NCI-H2227 (cell line): Measurements from ENCODE around the gene ZFPM1.

ENCODE experiments used
- DNase-seq: peaks from one replicate; lab custom pipeline; 2025; ENCODE audit not compliant: unreplicated experiment; lab: John Stamatoyannopoulos, UW

Gene ZFPM1

DNA sequence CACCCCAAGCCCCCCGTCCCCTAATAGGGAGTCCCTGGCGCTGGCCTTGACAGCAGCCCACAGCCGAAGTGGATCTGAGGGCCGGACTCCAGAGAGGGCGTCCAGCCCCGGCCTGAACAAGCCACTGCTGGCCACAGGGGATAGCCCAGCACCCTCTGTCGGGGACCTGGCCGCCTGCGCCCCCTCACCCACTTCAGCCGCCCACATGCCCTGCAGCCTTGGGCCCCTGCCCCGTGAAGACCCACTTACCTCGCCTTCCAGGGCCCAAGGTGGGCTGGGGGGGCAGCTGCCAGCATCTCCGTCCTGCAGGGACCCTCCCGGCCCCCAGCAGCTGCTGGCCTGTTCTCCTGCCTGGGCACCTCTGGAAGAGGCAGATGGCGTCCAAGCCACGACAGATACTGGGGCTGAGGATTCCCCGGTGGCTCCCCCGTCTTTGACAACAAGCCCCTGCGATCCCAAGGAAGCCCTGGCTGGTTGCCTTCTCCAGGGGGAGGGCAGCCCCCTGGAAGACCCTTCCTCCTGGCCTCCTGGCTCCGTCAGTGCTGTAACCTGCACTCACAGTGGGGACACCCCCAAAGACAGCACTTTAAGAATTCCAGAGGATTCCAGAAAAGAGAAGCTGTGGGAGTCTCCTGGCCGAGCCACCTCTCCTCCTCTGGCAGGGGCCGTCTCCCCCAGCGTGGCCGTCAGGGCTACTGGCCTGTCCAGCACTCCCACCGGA lies 19.3 kb upstream of the ZFPM1 start:
- no peak for DNase-seq

DNA sequence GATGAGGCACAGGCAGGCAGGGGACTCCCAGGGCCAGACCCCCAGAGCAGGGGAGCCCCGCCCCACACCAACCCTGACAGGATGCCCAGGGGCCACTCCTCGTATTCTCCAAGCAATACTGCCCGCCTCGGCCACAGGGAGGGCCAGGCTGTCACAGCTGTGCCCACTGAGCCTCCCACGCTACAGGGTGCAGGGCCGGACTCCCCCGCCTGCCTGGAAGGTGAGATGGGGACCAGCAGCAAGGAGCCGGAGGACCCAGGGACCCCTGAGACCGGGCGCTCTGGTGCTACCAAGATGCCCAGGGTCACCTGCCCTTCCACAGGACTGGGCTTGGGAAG lies 18.8 kb upstream of the ZFPM1 start:
- DNase-seq, result no peak

DNA sequence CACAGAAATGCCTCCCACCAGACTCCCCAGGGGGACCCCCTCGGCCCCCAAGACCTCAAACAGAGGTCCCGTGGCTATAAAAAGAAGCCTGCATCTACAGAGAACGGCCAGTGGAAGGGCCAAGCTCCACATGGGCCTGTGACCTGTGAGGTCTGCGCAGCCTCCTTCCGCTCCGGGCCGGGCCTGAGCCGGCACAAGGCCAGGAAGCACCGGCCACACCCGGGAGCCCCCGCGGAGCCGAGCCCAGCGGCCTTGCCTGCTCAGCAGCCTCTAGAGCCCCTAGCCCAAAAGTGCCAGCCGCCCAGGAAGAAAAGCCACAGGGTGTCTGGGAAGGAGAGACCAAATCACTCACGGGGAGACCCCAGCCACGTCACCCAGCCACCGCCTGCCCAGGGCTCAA lies 18.3 kb upstream of the ZFPM1 start:
- no peak for DNase-seq

DNA sequence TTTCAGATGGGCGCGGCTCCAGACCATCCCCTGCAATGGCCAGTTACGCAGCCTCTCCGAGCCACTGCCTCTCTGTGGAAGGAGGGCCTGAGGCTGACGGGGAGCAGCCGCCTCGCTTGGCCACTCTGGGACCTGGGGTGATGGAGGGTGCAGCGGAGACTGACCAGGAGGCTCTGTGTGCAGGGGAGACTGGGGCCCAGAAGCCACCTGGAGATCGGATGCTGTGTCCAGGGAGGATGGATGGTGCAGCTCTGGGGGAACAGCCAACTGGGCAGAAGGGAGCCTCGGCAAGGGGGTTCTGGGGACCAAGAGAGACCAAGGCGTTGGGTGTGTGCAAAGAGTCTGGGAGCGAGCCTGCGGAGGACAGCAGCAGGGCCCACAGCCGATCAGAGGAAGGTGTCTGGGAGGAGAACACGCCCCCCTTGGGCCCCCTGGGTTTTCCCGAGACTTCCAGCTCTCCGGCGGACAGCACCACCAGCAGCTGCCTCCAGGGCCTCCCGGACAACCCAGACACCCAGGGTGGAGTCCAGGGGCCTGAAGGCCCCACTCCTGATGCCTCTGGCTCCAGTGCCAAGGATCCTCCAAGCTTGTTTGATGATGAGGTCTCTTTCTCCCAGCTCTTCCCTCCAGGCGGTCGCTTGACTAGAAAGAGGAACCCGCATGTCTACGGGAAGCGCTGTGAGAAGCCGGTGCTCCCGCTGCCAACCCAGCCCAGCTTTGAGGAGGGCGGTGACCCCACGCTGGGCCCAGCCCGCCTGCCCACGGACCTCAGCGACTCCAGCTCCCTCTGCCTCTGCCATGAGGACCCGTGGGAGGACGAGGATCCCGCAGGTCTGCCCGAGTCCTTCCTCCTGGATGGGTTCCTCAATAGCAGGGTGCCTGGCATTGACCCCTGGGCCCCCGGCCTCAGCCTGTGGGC lies 17.4 kb upstream of the ZFPM1 start:
- no peak for DNase-seq

DNA sequence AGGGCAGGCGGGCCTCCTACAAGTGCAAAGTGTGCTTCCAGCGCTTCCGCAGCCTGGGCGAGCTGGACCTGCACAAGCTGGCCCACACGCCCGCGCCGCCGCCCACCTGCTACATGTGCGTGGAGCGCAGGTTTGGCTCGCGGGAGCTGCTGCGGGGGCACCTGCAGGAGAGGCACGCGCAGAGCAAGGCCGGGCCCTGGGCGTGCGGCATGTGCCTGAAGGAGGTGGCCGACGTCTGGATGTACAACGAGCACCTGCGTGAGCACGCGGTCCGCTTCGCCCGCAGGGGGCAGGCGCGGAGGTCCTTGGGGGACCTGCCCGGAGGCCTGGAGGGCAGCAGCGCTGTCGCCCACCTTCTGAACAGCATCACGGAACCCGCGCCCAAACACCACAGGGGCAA lies 16.3 kb upstream of the ZFPM1 start:
- no peak for DNase-seq

DNA sequence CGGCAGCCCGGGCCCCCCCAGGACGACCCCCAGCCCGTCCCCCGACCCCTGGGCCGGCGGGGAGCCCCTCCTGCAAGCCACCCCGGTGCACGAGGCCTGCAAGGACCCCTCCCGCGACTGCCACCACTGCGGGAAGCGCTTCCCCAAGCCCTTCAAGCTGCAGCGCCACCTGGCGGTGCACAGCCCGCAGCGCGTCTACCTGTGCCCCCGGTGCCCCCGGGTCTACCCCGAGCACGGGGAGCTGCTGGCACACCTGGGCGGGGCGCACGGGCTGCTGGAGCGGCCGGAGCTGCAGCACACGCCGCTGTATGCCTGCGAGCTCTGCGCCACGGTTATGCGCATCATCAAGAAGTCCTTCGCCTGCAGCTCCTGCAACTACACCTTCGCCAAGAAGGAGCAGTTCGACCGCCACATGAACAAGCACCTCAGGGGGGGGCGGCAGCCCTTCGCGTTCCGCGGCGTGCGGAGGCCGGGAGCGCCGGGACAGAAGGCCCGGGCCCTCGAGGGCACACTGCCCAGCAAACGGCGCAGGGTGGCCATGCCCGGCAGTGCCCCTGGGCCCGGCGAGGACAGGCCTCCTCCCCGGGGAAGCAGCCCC lies 15.6 kb upstream of the ZFPM1 start:
- DNase-seq, result no peak

DNA sequence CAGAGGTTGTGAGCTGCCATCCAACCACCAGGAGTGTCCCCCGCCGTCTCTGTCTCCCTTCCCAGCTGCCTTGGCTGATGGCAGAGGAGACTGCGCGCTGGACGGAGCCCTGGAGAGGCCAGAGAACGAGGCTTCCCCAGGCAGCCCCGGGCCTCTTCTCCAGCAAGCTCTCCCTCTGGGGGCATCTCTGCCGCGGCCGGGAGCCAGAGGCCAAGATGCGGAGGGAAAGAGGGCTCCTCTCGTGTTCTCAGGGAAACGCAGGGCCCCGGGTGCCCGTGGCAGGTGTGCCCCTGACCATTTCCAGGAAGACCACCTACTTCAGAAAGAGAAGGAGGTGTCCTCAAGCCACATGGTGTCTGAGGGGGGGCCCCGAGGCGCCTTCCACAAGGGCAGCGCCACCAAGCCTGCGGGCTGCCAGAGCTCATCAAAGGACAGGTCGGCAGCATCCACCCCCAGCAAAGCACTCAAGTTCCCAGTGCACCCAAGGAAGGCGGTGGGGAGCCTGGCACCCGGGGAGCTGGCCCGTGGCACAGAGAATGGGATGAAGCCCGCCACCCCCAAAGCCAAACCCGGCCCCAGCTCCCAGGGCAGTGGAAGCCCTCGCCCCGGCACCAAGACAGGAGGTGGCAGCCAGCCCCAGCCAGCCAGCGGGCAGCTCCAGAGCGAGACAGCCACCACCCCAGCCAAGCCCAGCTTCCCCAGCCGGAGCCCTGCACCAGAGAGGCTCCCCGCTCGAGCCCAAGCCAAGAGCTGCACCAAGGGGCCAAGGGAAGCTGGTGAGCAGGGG lies 14.8 kb upstream of the ZFPM1 start:
- no peak for DNase-seq

DNA sequence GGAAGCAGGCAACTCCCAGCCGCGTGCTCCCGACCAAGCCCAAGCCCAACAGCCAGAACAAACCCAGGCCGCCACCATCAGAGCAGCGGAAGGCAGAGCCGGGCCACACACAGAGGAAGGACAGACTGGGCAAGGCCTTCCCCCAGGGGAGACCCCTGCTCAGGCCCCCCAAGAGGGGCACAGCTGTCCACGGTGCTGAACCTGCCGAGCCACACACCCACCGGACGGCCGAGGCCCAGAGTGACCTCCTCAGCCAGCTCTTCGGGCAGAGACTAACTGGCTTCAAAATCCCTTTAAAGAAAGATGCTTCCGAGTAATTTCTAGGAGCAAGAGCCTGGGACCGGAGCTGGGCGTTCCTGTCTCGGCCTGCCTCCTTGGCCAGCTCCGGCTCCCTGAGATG lies 14.1 kb upstream of the ZFPM1 start:
- DNase-seq, result no peak

DNA sequence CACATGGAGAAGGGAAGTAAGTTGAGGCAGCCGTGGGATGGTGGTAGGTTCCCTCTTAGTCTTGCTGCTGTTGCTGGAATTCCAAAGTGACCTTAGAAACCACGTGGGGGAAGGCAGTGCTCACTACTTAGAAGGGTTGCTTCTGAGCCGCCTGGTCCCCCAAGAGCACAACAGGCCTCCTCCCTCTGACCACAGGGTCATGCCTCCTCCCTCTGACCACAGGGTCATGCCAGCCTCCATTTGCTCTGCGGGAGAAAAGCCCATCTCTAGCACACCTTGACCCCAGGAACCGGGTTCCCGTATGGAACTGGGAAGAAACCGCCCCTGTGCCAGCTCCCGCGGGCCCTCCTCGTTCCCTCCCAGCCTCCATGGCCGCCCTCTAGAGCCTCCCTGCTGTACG lies 13.4 kb upstream of the ZFPM1 start:
- no peak for DNase-seq

DNA sequence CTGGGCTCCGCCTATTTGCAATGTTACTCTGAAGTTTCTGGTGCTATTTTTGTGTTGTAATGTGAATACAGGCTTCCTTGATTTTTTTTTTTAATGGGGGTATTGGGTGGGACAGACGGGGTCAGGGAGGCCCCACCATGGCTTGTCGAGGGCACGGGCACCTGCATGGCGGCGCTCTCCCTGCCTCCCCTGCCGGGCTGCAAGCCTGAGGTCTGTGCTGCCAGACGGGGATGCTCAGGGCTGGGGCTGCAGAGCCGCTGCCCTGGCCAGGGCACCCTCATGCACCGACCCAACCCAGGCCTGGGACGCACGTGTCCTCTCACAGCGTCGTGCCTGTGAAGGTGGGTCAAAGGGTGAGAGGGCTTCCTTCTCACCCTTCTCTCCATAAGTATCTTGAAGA lies 13.0 kb upstream of the ZFPM1 start:
- no peak for DNase-seq

DNA sequence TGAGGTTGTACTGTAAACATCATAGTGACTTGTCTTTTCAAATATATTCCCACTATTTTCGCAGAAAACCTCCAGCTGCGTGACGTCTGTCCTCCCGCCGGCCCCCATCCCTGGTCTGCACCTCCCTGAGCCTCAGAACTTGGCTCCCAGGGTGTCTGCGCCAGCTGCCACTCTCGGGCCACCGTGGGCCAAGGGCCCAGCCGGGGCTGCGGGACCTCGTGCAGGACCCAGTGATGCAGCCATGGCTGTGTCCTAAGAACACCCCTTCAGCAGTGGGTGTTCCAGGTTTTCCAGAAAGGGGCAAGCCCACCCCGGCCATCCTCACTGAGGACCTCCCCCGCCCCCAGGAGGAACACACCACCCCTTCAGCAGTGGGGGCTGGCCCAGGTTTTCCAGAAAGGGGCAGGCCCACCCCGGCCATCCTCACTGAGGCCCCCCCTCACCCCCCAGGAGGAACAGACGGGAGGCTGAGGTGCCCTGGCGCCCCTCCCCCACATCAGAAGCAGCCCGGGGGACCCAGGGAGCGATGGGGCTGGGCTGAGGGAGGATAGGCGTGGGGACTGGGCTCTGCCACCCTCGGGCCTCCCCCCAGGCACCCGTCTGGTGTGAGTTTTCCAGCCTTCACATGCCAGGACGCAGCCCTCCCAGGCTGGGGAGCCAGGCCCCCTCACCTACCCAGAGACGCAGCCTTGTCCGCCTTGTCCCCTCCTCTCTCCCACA lies 12.2 kb upstream of the ZFPM1 start:
- no peak for DNase-seq

DNA sequence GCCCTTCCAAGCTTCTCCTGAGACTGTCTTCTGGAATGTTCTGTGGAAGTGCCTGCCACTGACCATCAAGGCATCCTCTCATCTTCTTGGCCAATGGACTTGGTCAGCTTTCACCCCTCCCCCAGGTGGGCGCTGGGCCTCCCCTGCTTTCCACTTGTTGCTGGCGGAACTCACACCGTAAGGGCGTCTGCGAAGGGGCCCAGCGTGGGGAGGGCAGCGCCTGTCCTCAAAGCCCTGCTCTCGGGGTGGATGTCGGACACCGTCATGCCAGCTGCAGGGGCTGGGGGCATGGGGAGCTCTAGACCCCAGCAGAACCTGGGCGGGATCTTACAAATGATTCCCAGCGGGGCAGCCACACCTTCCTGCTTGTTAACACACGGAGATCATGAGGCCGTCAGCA lies 11.6 kb upstream of the ZFPM1 start:
- no peak for DNase-seq

DNA sequence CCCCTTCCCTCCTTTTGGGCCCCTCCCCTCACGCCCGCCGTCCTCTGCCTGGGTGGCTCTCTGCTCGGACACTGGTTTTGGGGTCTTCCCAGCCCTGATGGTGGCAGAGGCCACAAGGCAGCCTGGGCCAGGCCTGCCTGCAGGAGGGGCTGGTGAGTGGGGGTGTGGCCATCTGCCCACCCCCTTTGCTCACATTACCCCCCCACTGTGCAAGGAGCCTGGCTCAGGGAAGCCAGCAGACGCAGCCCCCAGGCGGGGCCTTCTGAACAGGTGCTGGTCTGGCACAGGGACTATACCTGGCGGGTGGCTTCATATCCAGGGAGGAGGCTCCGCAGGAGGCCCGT lies 10.7 kb upstream of the ZFPM1 start:
- DNase-seq, result no peak

DNA sequence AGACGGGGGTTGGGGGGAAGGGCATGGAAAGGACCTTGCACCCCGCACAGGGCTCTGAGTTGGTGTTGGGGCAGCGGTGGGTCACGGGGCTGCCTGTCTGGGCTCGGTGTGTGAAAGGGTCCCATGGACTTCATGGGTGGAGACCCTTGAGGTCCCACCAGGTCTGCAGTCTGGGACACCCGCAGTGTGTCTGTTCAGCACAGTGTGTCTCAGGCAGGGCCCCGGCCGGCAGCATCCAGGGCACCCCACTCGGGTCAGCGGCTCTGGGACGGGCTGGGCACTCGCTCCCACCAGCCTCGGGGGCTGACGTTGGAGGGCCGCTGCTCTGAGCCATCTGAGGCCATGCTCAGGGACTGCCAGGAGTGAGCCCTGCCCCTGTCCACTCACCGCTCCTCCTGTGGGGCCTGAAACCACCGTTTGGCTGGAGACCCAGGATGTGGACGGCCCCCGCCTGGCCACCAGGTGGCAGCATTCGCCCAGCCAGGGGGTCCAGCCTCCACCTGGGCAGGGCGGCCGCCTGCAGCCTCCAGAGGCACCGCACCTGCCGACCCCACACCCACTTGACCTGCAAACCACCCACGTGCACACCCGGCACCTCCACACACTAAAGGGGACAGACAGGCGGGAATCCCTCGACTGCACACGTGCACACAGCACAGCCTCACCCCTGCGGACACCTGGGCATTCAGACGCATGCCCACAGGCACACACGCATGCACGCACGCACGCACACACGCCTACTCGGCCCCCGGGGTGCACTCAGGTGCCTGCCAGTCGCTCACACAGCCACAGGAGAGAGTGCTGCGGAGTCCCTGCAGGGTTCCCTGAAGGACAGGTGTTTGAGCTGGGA lies 10.1 kb upstream of the ZFPM1 start:
- peak; percentile 60 for DNase-seq

DNA sequence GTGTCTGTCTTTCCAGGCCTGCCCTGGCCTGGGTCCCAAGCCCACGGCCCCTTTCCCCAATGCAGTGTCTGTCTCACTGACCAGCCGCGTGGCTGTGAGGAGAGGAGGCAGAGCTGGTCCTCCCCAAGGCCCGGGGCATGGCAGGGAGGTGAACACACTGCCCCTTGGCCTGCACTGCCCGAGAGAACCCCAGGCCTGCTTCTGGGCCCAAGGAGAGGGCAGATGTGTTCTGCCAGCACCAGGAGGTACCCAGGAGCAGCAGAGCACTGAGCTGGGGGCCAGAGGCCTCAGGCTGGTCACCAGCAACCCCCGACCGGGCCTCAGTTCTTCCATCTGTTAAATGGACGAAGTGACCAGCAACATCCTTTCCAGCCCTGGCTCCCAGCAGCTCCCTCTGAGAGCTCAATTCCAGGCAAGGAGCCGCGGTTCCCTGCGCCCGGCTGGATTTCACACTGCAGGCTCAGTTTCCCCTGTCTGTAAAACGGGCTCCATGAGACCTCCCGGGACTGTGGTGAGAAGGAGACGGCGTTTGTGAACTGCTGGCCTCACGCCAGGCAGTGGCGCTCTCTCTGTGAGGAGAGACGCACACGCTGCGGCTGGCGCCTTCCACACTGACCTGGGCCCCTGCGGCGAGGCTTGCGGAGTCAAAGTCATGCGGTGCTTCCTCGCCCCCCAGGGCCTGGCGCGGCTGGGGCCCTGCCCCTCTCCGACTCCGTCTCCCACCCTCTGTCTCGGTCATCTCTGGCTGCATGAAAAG lies 8.1 kb upstream of the ZFPM1 start:
- no peak for DNase-seq

DNA sequence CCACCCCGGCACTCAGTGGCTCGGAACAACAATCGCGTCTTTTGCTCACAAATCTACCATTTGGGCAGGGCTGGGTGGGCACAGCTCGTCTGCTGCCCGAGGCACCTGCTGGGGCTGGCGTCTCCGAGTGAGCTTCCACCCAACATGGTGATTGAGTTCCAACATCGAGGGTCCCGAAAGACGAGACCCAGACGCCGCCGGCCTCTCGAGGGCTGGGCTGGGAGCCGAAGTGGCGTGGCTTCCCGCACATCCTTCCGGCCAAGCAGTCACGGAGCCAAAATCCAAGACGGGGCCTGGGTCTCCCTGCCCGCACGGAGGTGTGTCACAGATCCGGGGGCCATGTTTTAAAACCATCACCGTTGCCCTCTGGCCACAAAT lies 7.5 kb upstream of the ZFPM1 start:
- DNase-seq, result no peak

DNA sequence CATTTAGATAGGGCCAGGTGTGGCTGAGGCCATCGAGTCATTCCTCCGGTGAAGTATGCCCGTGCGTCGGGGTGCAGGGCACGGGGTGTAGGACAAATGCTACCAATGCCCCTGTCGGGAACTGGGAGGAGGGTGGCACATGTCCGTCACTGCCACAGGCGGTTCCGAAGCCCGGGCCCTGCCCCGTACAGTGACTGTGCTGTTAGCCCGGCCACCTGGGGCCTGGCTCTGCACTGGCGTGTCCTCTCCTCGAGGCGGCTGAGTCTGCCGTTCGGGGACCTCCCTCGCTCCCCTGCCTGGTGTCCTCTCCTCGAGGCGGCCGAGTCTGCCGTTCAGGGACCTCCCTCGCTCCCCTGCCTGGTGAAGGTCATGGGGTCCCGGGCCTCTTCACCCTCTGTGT lies 7.0 kb upstream of the ZFPM1 start:
- DNase-seq, result no peak

DNA sequence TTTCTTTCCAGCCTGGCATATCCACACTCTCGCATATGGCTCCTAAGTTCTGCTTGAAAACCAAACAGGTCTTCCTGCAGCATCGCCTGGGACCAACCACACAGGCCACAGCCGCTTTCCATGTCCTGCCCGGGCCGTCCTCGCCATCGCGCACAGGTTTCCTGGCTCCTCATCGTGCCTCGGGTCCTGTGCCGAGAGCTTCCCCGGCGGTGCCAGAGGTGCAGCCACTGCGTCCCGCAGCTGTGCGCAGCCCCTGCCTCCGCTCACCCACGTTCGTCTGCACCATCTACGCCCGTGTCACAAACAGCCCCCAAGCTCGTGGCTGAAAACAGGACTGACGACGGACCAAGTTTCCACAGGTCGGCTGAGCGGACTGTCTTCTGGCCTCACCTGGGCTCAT lies 6.3 kb upstream of the ZFPM1 start:
- no peak for DNase-seq

DNA sequence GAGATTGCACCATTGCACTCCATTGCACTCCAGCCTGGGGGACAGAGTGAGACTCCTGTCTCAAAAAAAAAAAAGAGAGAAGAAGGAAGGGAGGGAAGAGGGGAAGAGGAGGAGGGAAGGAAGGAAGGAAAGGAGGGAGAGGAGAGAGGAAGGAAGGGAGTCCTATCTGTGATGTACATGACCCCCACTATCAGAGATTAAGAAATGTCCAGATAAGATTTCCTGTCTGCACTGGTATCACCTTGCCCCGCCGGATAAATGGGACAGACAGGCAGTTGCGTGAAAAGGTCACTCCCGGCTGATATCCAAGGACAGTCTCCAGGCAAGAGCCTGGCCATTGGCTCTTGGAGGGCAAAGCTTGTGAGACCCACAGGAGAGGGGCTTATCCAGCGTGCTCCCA lies 5.2 kb upstream of the ZFPM1 start:
- no peak for DNase-seq
